GM21528 (cell line): Measurements from ENCODE around the gene FAM78A.

Experiments used
- ATAC-seq: cut with Tn5 transposase; IDR thresholded peaks from one replicate; pipeline ENCODE4 v1.9.1; 2021; ENCODE audit warnings: mild to moderate bottlenecking, moderate library complexity; ENCODE audit not compliant: unreplicated experiment, low FRiP score

FAM78A gene

GRCh38 chr9:131303381-131304321, 27.3 kb upstream of the FAM78A start:
- no peak for ATAC-seq

GRCh38 chr9:131302244-131303075, 26.1 kb upstream of the FAM78A start:
- ATAC-seq = no peak

GRCh38 chr9:131300444-131300843, 24.1 kb upstream of the FAM78A start:
- no peak for ATAC-seq

- no peak for ATAC-seq
Measured at GRCh38 chr9:131299961-131300347, 23.6 kb upstream of the FAM78A start.

GRCh38 chr9:131299346-131299960, 23.1 kb upstream of the FAM78A start:
- ATAC-seq = no peak

DNA sequence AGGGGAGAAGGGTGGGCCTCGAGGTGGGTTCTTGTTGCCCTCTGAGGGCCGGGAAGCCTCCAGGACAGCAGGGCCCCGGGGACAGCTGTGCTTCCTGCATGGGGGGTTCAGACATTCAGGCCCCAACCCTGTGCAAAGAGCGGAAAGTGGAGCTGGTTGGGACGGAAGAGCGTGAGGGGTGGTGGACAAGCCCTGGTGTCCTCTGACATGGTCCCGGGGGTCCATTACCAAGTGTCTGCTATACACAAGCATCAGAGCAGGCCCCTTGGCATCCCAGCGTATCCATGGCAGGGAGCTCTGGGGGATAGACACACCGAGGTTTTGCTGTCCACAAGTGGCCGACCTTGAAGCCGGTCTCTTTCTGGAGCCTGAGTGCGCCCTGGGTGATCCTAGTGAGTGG, 22.5 kb upstream of the FAM78A start:
- no peak for ATAC-seq

GRCh38 chr9:131298341-131298740, 22.0 kb upstream of the FAM78A start:
- ATAC-seq = no peak

DNA sequence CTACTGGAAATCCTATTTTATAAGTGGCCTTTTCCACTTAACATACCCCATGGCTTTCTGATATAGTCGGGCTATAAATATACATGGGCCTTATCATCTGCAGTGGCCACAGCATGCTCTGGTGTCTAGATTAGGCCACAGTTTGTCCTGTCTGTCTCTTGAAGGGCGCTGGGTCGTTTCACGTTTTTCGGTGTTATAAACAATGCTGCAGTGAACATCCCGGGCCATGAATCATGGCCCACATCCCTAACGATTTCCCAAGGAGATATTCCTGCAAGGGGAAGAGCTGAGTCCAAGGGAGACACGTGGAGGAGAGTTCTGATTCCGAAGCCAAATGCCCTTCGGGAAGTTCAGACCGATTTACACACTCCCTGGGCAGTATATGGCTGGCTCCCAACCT, 21.6 kb upstream of the FAM78A start:
- ATAC-seq = no peak

DNA sequence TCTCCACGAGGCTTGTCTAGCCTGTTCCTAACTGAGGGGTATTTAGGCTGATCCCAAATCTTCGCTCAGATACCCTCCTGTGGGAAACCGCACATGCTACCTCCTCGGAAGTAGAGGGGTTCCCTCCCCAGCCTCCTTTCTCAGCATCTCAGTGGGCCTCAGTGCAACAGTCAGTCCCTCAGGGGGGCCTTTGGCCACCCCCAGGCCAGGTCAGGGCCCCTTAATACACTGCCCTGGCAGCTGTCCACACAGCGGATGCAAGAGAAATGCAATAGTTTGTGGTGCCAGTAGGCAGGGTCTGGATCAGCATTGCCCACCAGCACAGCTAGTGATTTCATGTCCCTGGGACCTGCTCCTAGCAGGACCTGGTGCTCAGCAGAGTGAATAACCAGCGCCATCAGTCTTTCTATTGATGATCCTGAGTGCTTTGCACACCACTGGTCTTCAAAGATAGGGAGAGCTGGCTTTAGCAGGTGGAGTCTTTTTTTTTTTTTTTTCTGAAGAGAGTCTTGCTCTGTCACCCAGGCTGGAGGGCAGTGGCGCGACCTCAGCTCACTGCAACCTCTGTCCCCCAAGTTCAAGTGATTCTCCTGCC, 20.7 kb upstream of the FAM78A start:
- no peak for ATAC-seq

DNA sequence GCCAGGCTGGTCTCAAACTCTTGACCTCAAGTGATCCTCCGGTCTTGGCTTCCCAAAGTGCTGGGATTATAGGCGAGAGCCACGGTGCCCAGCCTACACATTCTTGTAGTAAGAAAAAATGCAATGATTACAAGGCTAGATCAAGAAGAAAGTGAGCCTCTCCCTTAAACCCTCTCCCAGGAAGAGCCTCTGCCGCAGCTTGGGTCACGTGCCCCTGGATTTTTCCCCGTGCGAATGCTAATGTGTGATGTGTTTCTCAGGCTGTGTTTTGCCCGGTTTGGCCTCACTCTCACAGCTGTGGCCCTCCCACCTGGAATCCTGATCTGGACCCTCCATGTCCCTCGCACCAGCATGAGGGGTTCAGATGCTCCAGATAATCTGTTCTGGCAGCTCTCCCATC, 20.1 kb upstream of the FAM78A start:
- ATAC-seq = no peak

DNA sequence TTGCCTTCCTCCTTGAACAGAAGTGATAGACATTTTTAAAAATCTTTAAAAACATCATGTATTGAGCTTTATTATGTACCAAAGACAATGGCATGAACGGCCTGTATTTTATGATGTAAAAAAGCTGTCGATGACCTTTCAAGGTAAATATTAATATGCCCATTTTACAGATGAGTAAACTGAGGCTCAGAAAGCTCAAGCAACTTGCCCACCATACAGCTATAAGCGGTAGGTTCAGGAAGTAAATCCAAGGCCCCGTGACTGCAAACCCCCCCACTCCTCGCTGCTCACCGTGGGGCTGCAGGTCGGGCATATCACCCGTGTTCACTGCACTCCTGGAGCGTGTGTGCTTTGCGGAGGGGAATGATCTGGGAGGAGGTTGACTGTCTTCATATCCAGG, 16.6 kb upstream of the FAM78A start:
- ATAC-seq = no peak

- no peak for ATAC-seq
Measured at GRCh38 chr9:131291795-131292315, 15.5 kb upstream of the FAM78A start.

- no peak for ATAC-seq
Measured at GRCh38 chr9:131290767-131291370, 14.6 kb upstream of the FAM78A start.

- no peak for ATAC-seq
Measured at GRCh38 chr9:131290036-131290766, 13.9 kb upstream of the FAM78A start.

DNA sequence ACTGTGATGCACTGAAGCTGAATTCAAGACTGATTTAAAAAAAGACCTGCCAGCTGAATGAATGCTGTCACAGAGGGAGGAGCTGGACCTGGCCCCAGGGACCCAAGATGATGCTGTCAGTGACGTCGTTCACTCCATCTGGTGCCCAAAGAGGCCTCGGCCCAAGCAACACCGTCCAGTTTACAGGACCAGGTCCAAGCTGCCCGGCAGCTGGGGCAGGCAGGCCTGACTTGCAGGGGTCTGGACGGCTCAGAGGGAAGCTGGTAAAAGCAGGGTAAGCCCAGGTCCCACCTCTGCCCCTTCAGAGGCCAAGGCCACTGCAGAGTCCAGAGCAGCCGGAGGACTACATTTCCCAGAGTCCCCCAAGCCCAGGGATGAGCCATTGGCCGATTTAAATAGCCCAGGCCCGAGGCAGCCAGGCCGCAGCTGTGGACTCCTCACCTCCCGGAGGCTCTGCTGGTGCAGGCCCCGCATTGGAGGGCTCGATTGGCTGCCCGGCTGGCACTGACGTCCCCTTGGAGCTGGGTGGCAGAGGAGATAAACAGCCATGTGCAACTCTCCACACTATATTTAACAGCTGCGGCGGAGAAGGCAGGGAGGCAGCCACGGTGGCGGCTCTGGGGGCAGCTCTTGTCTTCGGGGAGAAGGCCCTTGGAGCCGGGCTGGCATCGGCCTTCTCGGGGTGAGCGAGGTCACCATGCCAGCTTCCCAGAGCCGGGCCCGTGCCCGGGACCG, 13.2 kb upstream of the FAM78A start, which contains the start of gene PLPP7:
Gene PLPP7, plus strand, starts transcription at position 423 of the 735 bp plus-strand sequence. Its CDS starts 275 bp downstream, at position 698.
- no peak for ATAC-seq

DNA sequence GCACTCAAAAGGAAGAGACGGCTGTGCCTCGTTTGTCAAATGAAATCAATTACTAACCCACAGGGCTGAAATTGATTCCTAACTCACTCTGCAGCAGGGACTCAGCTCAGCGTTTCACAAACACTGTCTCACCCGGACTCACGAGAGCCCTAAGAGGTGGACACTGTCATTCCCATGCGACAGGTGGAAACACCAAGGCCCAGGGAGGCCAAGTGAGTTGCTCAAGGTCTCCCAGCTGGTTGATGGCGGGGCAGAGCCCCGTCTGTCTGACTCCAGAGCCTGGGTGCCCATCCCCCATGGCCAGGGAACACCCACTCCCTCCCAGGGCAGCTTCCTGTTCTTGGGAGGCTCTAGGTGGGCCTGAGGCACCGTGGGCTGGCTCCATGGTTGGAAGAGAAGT, 11.9 kb upstream of the FAM78A start:
- no peak for ATAC-seq

DNA sequence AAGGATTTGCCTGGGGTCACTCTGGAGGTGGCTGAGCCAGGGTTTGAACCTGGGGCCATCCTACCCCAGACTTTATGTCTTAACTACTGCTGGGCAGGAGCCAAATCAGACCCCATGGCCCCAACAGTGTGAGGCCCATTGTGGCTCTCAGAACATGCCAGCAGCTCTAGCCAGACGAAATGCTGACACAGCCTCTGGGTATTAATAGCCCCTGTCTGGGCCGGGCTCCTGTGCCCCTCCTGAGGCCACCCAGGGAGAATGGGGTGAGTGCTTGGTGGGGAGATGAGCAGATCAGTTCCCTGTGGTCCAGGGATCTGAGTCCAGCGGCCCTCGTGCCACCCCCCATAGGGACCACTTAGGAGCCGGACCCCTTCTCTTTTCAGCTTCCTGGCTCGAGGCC, 11.0 kb upstream of the FAM78A start:
- ATAC-seq = no peak

DNA sequence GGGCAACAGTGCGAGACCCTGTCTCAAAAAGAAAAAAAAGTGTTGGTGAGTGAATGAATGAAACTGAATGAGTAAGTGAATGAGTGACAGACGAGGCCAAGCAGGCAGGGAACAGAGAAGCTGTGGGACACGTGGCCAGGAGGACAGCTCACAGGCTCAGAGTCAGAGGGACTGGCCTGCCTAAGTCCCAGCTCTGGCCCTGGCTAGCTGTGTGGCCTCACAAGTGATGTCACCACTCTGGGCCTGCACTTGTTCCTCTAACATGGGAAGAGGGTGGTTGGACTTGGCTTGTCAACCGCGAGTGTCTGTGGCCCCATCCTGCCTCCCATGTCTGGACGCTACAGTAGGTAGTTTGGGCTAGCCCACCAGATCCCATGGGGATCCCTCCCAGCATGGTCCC, 8.5 kb upstream of the FAM78A start:
- no peak for ATAC-seq
